Measurements from ENCODE around the gene GLB1L2. TPM values are rescaled to one million over a fixed set of nuclear protein-coding genes. Genes with fewer than 3 reads are reported as not detected.
A peak's percentile ranks its signal among the peaks of the same experiment; 100 is the strongest.

GLB1L2 gene
- total and polyA plus RNA-seq, 3 experiments from 2014 or later = 0.70 to 9.5 (median 8.6) TPM

- Mint-ChIP-seq H3K27me3 (peaks cover 5 to 10% of the 10 kb centered on the region in 2 donors), H3K36me3 (peaks cover 0 to 5% (median 3%) of the 10 kb centered on the region in 3 donors), H3K27ac (peak overlapping the region in 1 of 8 donors; percentile 61), H3K4me3 (peak overlapping the region in 1 of 7 donors; percentile 20), H3K4me1 (peaks cover 9 to 16% (median 14%) of the 10 kb centered on the region in 3 donors), H3K9me3 (peaks cover 0 to 2% (median 0%) of the 10 kb centered on the region in 5 donors)
- Histone ChIP-seq H3K36me3 (ENCODE audit: insufficient read depth, low read length) (no peaks in the 10 kb centered on the region), H3K4me1 (ENCODE audit: insufficient read depth, low read length) (peaks cover 5% of the 10 kb centered on the region), H3K4me3 (ENCODE audit: low read length) (no peak overlapping the region), H3K9me3 (ENCODE audit: low read length) (no peaks in the 10 kb centered on the region), H3K27me3 (ENCODE audit: insufficient read depth, low read length, poor library complexity, severe bottlenecking) (no peaks in the 10 kb centered on the region), H3K27ac (ENCODE audit: low read depth, low read length) (no peak overlapping the region)
- DNase-seq = peak in 1 of 5 donors; percentile 34
- ChIA-PET CTCF (no interaction called here), POLR2A (no interaction called here)
Observed at GRCh38 chr11:134361661-134362060, 29.9 kb downstream of the GLB1L2 start.

- no peak overlapping the region for H3K27ac Mint-ChIP-seq
- DNase-seq = peak in 1 of 5 donors; percentile 37
- ChIA-PET CTCF (no interaction called here), POLR2A (no interaction called here)
- peak overlapping the region in 1 of 7 donors; percentile 20 for H3K4me3 Mint-ChIP-seq
- peaks cover 5% of the 10 kb centered on the region for H3K4me1 ChIP-seq (ENCODE audit: insufficient read depth, low read length)
- H3K27me3 ChIP-seq (ENCODE audit: insufficient read depth, low read length, poor library complexity, severe bottlenecking) = no peaks in the 10 kb centered on the region
- H3K27ac ChIP-seq (ENCODE audit: low read depth, low read length) = no peak overlapping the region
- peaks cover 0 to 5% (median 3%) of the 10 kb centered on the region in 3 donors for H3K36me3 Mint-ChIP-seq
- H3K9me3 ChIP-seq (ENCODE audit: low read length) = no peaks in the 10 kb centered on the region
- no peak overlapping the region for H3K4me3 ChIP-seq (ENCODE audit: low read length)
- H3K27me3 Mint-ChIP-seq = peaks cover 5 to 10% of the 10 kb centered on the region in 2 donors
- no peaks in the 10 kb centered on the region for H3K36me3 ChIP-seq (ENCODE audit: insufficient read depth, low read length)
- H3K9me3 Mint-ChIP-seq = peaks cover 0 to 2% (median 0%) of the 10 kb centered on the region in 5 donors
- H3K4me1 Mint-ChIP-seq = peaks cover 9 to 16% (median 14%) of the 10 kb centered on the region in 3 donors
Observed at GRCh38 chr11:134362192-134362901, 30.6 kb downstream of the GLB1L2 start.

- H3K27me3 Mint-ChIP-seq = peaks cover 5 to 10% of the 10 kb centered on the region in 2 donors
- no peak overlapping the region for H3K27ac ChIP-seq (ENCODE audit: low read depth, low read length)
- peaks cover 0 to 5% (median 0%) of the 10 kb centered on the region in 3 donors for H3K36me3 Mint-ChIP-seq
- no peak overlapping the region for H3K4me3 ChIP-seq (ENCODE audit: low read length)
- H3K9me3 ChIP-seq (ENCODE audit: low read length) = no peaks in the 10 kb centered on the region
- peaks cover 9 to 16% (median 14%) of the 10 kb centered on the region in 3 donors for H3K4me1 Mint-ChIP-seq
- POLR2A ChIA-PET = no interaction called here
- no peaks in the 10 kb centered on the region for H3K36me3 ChIP-seq (ENCODE audit: insufficient read depth, low read length)
- CTCF ChIA-PET = no interaction called here
- H3K27ac Mint-ChIP-seq = no peak overlapping the region
- peak in 1 of 5 donors; percentile 35 for DNase-seq
- peaks cover 5% of the 10 kb centered on the region for H3K4me1 ChIP-seq (ENCODE audit: insufficient read depth, low read length)
- no peaks in the 10 kb centered on the region for H3K27me3 ChIP-seq (ENCODE audit: insufficient read depth, low read length, poor library complexity, severe bottlenecking)
- H3K4me3 Mint-ChIP-seq = no peak overlapping the region
- H3K9me3 Mint-ChIP-seq = peaks cover 0 to 2% (median 0%) of the 10 kb centered on the region in 5 donors
Observed at GRCh38 chr11:134363161-134363560, 31.4 kb downstream of the GLB1L2 start.

GRCh38 chr11:134363592-134363991, 31.8 kb downstream of the GLB1L2 start:
- Mint-ChIP-seq H3K27ac (no peak overlapping the region), H3K36me3 (peaks cover 0 to 5% (median 0%) of the 10 kb centered on the region in 3 donors), H3K4me1 (peaks cover 9 to 16% (median 14%) of the 10 kb centered on the region in 3 donors), H3K9me3 (peaks cover 0 to 2% (median 0%) of the 10 kb centered on the region in 5 donors), H3K27me3 (peaks cover 5 to 10% of the 10 kb centered on the region in 2 donors), H3K4me3 (no peak overlapping the region)
- H3K9me3 ChIP-seq (ENCODE audit: low read length) = no peaks in the 10 kb centered on the region
- no peak overlapping the region for H3K27ac ChIP-seq (ENCODE audit: low read depth, low read length)
- H3K27me3 ChIP-seq (ENCODE audit: insufficient read depth, low read length, poor library complexity, severe bottlenecking) = no peaks in the 10 kb centered on the region
- DNase-seq = peak in 1 of 5 donors; percentile 8
- no peaks in the 10 kb centered on the region for H3K36me3 ChIP-seq (ENCODE audit: insufficient read depth, low read length)
- peaks cover 5% of the 10 kb centered on the region for H3K4me1 ChIP-seq (ENCODE audit: insufficient read depth, low read length)
- no peak overlapping the region for H3K4me3 ChIP-seq (ENCODE audit: low read length)
- POLR2A ChIA-PET = no interaction called here
- CTCF ChIA-PET = no interaction called here

GRCh38 chr11:134364261-134364660, 32.5 kb downstream of the GLB1L2 start:
- ChIA-PET CTCF (no interaction called here), POLR2A (no interaction called here)
- Mint-ChIP-seq H3K27me3 (peaks cover 5 to 10% of the 10 kb centered on the region in 2 donors), H3K9me3 (peaks cover 0 to 2% (median 0%) of the 10 kb centered on the region in 5 donors), H3K4me1 (peaks cover 9 to 16% (median 14%) of the 10 kb centered on the region in 3 donors), H3K4me3 (no peak overlapping the region), H3K27ac (no peak overlapping the region), H3K36me3 (peaks cover 0 to 5% (median 0%) of the 10 kb centered on the region in 3 donors)
- peak in 1 of 5 donors; percentile 27 for DNase-seq
- Histone ChIP-seq H3K36me3 (ENCODE audit: insufficient read depth, low read length) (no peaks in the 10 kb centered on the region), H3K4me1 (ENCODE audit: insufficient read depth, low read length) (peaks cover 5% of the 10 kb centered on the region), H3K27ac (ENCODE audit: low read depth, low read length) (no peak overlapping the region), H3K9me3 (ENCODE audit: low read length) (no peaks in the 10 kb centered on the region), H3K27me3 (ENCODE audit: insufficient read depth, low read length, poor library complexity, severe bottlenecking) (no peaks in the 10 kb centered on the region), H3K4me3 (ENCODE audit: low read length) (no peak overlapping the region)

DNA sequence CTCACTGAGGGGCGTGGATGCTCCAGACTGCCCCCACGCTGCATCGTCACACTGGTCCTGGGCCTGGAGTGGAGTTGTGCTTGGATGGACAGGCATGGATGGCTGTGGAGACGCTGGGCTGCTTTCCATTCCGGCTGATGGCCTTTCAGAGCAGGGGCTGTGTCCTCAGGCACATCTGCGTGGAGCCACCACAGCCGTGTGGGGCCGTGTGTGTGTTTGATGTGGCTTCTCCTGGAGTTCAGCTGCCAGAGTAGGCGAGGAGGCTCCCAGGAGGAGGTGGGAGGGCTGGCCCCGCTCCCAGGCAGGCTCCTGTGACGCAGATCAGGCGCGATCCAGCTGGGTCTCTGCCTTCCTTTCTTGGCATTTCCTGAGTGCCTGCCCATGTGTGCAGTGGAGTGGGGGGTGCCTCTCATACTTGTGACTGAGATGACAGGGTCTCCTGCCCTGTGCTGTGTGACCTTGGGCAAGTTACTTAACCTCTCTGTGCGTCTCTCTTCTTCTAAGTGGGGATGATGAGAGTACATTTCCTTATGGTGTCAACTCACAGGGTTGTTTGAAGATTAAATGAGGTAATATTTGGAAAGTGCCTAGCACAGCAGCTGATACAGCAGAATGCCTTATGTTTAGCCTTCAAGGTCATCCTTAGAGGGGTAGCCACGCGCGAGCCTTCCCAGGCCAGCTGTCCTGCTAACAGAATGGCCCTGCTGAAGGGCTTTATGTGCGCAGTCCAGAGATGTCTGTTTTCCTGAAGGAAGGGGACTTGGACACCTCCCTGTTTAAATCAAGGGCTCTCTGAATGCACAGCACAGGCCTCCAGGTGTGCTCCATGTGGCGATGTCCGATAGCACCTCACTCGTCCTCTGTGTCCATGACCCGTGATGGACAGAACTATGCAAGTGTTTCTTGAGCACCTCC, 33.5 kb downstream of the GLB1L2 start:
- Mint-ChIP-seq H3K27me3 (peaks cover 2 to 10% of the 10 kb centered on the region in 2 donors), H3K9me3 (no peaks in the 10 kb centered on the region), H3K27ac (no peak overlapping the region), H3K36me3 (no peaks in the 10 kb centered on the region), H3K4me3 (no peak overlapping the region), H3K4me1 (peaks cover 2 to 9% (median 5%) of the 10 kb centered on the region in 3 donors)
- H3K36me3 ChIP-seq (ENCODE audit: insufficient read depth, low read length) = no peaks in the 10 kb centered on the region
- H3K4me1 ChIP-seq (ENCODE audit: insufficient read depth, low read length) = no peaks in the 10 kb centered on the region
- H3K4me3 ChIP-seq (ENCODE audit: low read length) = no peak overlapping the region
- ChIA-PET CTCF (interaction anchor here (0.7 kb wide), 1 partner anchor 495 kb away, joined by 3 read pairs; no protein-coding TSS in a partner anchor), POLR2A (no interaction called here)
- no peaks in the 10 kb centered on the region for H3K9me3 ChIP-seq (ENCODE audit: low read length)
- H3K27me3 ChIP-seq (ENCODE audit: insufficient read depth, low read length, poor library complexity, severe bottlenecking) = no peaks in the 10 kb centered on the region
- H3K27ac ChIP-seq (ENCODE audit: low read depth, low read length) = no peak overlapping the region
- peak in 1 of 5 donors; percentile 18 for DNase-seq

DNA sequence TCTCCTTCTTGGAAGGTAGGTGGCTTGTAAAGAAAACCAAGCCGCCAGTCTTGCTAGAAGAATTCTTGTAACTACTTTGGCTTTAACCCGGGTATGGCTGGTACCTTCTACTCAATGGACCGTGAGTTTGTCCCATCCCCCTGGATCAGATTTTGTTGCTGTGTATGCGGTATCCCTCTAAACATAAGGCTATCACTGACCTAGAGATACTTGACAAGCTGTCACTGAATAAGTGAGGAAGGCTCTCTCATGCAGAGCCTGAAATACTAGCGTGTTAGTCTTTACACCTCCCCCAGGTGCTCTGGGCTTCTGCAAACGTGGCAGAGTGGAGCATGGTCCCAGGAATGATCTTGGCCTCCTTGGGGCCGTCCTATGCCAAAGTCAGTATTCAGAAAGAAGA, 34.5 kb downstream of the GLB1L2 start:
- ChIA-PET POLR2A (no interaction called here), CTCF (no interaction called here)
- Mint-ChIP-seq H3K9me3 (no peaks in the 10 kb centered on the region), H3K27ac (peak overlapping the region in 1 of 8 donors; percentile 43), H3K36me3 (no peaks in the 10 kb centered on the region), H3K4me1 (peaks cover 2 to 6% (median 5%) of the 10 kb centered on the region in 3 donors), H3K4me3 (no peak overlapping the region), H3K27me3 (peaks cover 2 to 10% of the 10 kb centered on the region in 2 donors)
- Histone ChIP-seq H3K4me3 (ENCODE audit: low read length) (no peak overlapping the region), H3K36me3 (ENCODE audit: insufficient read depth, low read length) (no peaks in the 10 kb centered on the region), H3K9me3 (ENCODE audit: low read length) (no peaks in the 10 kb centered on the region), H3K27me3 (ENCODE audit: insufficient read depth, low read length, poor library complexity, severe bottlenecking) (no peaks in the 10 kb centered on the region), H3K4me1 (ENCODE audit: insufficient read depth, low read length) (no peaks in the 10 kb centered on the region), H3K27ac (ENCODE audit: low read depth, low read length) (no peak overlapping the region)
- peak in 1 of 5 donors; percentile 3 for DNase-seq

GRCh38 chr11:134367781-134368180, 36.0 kb downstream of the GLB1L2 start:
- ChIA-PET CTCF (no interaction called here), POLR2A (no interaction called here)
- Mint-ChIP-seq H3K9me3 (no peaks in the 10 kb centered on the region), H3K4me1 (no peaks in the 10 kb centered on the region), H3K4me3 (no peak overlapping the region), H3K27ac (no peak overlapping the region), H3K36me3 (no peaks in the 10 kb centered on the region), H3K27me3 (peaks cover 2 to 6% of the 10 kb centered on the region in 2 donors)
- H3K27me3 ChIP-seq (ENCODE audit: insufficient read depth, low read length, poor library complexity, severe bottlenecking) = no peaks in the 10 kb centered on the region
- DNase-seq = peak in 1 of 5 donors; percentile 43
- H3K4me1 ChIP-seq (ENCODE audit: insufficient read depth, low read length) = no peaks in the 10 kb centered on the region
- no peaks in the 10 kb centered on the region for H3K36me3 ChIP-seq (ENCODE audit: insufficient read depth, low read length)
- H3K9me3 ChIP-seq (ENCODE audit: low read length) = no peaks in the 10 kb centered on the region
- no peak overlapping the region for H3K27ac ChIP-seq (ENCODE audit: low read depth, low read length)
- no peak overlapping the region for H3K4me3 ChIP-seq (ENCODE audit: low read length)

Measured in CD8-positive, alpha-beta memory T cell (primary cell).